ENCODE results near the gene PSMD13.

PSMD13 gene

GRCh38 chr11:287821-288477, 51.2 kb downstream of the PSMD13 start:
- DNase-seq (ENCODE audit: low read depth, low spot score) = no peak

GRCh38 chr11:288478-289397, 52.0 kb downstream of the PSMD13 start, which contains the start of gene PGGHG:
Gene PGGHG (plus strand): TSS chr11:289126. CDS start chr11:289817, 691 bp downstream.
- DNase-seq (ENCODE audit: low read depth, low spot score) = no peak

GRCh38 chr11:289398-289711, 52.6 kb downstream of the PSMD13 start:
- DNase-seq (ENCODE audit: low read depth, low spot score) = no peak

- DNase-seq (ENCODE audit: low read depth, low spot score) = no peak
Observed at GRCh38 chr11:289712-290620, 53.2 kb downstream of the PSMD13 start.

GRCh38 chr11:290621-291231, 54.0 kb downstream of the PSMD13 start:
- DNase-seq (ENCODE audit: low read depth, low spot score) = no peak

DNA sequence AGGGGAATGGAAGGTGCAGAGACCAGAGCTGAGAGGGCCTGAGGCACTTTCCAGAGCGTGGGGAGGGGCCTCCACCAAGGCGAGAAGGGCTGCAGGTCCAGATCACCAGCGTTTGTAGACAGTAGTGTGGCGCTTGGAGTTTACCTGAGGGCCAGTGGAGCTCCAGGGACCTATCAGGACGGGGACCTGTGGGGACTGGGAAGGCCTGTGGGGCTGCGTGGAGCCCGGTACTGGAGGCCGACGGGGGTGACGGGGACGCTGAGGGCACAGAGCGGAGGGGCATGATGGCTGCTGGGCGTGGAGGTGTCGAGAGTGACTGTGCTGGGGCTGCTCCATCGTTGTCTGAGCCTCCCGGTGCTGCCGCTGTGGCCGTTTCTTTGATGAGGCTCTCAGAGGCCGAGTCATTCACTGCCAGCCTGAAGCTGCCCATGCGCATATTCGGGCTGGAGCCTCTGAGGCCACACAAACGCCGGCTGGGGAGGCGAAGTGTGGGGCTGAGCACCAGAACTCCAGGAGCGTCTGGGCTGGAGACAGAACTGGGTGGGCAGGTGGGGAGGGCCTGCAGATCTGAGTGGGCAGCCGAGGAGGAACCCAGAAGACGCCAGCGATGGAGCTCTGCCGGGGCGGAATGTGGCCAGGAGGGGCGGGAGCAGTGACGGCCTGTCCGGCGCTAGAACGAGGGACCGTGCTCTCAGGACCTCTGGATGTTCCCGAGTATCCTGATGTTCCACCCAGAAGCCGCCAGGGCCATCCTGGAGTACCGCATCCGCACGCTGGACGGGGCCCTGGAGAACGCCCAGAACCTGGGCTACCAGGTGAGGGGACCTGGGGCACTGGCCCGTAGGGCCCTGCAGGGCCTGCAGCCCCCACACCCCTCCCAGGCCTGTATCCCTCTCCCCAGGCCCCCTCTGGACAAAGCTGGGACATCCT, 54.8 kb downstream of the PSMD13 start:
- no peak for DNase-seq (ENCODE audit: low read depth, low spot score)

DNA sequence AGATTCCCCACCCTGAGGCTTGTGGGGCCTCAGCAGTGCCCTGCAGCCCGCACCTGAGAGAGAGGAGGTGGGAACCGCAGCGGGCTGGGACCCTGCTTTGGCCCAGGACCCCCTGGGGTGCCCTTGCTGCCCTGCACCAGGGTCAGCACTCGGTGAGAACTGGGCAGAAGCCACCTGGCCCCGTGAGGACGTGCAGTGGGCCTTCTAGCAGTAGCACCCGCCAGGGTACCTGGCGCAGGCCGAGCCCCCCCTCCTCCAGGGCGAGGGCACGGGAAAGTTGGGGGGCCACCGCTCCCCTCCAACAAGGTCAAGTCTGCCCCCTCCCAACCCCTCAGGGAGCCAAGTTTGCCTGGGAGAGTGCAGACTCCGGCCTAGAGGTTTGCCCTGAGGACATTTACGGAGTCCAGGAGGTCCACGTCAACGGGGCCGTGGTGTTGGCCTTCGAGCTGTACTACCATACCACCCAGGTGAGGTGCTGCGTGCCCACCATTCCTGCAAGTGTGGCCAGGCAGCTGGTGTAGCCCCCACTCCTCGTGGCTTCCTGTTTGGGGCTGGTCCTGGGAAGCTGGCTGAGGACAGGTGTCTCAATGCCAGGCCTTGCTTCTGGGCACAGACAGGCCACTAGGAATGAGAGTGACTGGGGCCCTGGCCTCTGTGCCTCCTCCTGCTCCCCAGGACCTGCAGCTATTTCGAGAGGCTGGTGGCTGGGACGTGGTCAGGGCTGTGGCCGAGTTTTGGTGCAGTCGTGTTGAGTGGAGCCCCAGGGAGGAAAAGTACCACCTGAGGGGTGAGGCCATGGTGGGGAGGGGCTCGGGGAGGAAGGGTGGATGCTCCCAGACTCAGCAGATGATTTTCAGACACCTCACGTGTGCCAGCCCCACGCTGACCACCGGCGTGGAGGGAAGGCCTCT, 55.7 kb downstream of the PSMD13 start:
- DNase-seq (ENCODE audit: low read depth, low spot score) = no peak

GRCh38 chr11:293271-293851, 56.6 kb downstream of the PSMD13 start:
- no peak for DNase-seq (ENCODE audit: low read depth, low spot score)

DNA sequence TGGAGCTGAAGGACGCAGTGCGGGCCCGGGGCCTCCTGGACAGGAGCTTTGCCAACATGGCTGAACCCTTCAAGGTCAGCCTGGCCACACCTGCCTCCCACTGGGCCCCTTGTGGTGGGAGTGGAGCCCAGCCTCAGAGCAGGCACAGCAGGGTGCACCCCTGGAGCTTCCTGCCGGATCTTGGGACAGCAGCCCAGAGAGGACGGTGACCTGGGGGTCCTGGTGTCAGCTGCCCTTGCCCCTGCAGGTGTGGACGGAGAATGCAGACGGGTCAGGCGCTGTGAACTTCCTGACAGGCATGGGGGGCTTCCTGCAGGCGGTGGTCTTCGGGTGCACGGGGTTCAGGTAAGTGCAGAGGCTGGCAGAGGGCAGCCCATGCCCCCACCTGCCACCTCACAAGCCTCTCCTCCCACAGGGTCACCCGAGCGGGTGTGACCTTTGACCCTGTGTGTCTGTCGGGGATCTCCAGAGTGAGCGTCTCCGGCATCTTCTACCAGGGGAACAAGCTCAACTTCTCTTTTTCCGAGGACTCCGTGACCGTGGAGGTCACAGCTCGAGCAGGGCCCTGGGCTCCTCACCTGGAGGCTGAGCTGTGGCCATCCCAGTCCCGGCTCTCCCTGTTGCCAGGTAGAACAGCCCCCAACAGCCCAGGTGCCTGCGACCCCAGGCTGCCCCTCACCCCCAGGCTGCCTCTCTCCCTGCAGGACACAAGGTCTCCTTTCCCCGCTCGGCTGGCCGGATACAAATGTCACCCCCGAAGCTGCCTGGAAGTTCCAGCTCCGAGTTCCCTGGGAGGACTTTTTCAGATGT, 57.3 kb downstream of the PSMD13 start:
- DNase-seq (ENCODE audit: low read depth, low spot score) = no peak

DNA sequence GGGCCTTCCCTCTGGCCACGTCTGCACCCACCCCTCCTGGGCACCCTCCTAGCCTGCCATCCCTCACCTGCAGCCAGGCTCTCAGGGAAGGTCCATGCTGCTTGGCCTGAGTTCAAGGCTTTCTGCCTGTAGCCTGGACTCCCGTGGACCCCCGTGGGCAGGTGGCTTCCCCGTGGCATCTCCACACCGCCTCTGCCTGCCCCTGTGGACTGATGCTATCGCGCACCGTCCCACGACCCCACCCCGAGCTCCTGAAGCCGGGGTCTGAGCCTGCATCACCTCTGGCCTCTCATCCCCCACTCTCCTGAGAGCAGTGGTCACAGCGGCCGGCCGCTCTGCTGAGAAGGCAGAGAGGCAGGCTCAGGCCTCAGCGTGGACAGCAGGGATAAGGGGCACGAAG, 58.0 kb downstream of the PSMD13 start:
- DNase-seq (ENCODE audit: low read depth, low spot score) = no peak

DNA sequence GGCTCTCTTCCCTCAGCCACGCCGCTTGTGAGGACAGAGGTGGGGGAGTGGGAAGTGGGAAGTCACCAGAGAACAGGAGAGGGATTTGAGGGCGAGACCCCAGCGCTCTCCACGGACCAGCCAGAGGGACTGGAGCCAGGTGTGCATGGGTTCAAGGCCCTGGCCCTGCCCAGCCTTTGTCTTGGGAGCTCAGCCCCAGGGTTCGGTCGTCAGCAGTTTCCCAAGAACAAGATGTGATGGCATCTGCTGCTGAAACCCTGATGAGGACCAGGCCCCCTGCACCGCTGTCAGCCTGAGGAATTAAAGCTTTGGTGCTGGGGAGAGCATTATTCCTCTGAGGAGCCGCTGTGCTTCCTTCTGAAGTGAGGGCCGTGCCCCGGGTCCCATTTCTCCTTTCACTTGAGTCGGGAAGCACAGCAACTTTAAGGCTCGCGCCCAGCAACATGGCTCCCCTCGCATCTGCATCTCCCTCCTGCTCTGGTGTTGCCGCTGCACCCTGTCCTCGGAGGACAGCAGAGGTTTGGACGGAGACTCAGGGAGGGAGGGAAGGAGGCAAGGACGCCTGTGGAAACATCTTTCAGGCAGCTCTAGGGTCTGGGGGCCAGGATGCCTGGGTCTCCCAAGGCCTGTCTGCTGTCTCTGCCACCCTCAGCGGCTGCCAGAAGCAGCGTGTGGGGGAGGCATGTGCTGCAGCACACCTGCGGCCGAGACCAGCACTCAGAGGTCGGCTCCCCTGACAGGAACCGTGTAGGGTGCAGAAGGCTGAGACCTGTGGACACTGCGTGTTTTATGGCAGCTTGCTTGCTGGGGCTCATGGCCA, 58.8 kb downstream of the PSMD13 start:
- no peak for DNase-seq (ENCODE audit: low read depth, low spot score)

DNA sequence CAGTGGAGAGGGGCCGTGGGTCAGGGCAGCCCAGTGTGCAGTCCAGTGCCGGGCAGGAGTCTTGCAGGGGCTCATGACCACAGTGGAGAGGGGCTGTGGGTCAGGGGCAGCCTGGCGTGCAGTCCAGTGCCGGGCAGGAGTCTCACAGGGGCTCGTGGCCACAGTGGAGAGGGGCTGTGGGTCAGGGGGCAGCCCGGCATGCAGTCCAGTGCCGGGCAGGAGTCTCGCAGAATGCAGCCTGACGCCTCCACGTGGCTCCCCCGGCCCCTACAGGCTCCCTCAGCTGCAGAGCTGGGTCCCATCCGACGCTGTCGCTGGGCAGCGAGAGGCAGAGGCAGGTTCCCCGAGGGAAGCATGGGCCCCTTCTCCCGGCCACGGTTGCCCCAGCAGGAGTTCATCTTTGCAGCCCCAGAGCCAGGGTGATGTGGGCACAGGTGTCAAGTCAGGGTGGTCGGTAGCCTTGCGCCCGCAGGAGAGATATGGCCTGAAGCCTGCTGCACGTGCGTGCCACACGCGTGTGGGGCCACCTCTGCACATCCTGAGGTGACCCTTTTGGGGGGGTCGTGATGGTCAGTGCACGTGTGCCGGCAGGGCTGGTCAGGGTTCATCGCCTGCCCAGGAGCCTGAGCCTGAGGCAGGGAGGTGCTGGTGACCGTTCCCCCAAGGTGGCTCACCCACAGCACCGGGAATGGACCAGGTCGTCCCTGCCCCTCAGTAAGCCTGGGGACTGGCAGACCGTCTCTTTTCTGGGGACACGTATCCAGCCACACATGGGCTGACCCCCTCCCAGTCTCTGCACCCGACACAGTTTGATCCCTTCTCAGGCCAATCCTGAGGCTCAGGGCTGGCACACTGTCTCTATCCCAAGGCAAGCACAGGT, 59.6 kb downstream of the PSMD13 start:
- DNase-seq (ENCODE audit: low read depth, low spot score) = no peak

DNA sequence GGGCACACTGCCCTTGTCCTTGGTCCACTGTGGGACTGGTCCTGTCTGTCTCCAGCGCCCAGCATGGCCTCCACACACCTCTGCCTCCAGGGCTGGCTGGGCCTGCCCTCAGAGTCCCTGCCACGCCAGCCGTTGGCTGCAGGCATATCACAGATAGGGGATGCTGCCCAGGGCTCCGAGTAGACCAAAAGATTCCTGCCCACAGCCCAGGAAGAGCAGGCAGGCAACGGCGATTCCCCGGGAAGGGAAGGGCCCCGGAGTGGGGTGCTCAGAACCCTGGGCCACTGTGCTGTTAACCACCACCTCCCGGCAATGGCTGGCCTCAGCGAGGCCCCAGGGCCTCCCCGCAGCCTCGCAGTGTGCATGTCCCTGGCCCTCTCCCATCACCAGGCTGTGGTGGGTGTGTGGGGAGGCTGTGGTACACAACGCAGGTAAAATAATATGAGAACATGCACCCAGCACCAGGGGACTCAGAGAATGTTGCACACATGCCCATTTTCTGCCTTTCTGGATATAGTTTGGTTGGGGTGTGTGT, 60.3 kb downstream of the PSMD13 start:
- no peak for DNase-seq (ENCODE audit: low read depth, low spot score)

GRCh38 chr11:297586-298405, 61.0 kb downstream of the PSMD13 start:
- DNase-seq (ENCODE audit: low read depth, low spot score) = no peak

- DNase-seq (ENCODE audit: low read depth, low spot score) = no peak
Observed at GRCh38 chr11:298406-299065, 61.8 kb downstream of the PSMD13 start.
